ENCODE results near the gene CDK19. TPM values are rescaled to one million over a fixed set of nuclear protein-coding genes. Genes with fewer than 3 reads are reported as not detected.

The CDK19 gene
- total and polyA plus RNA-seq, 9 of the 15 experiments (the other 6 are each of a cell fraction or from before 2014, with no cell fraction given): 3.8 to 15.2 (median 7.4) TPM

DNA sequence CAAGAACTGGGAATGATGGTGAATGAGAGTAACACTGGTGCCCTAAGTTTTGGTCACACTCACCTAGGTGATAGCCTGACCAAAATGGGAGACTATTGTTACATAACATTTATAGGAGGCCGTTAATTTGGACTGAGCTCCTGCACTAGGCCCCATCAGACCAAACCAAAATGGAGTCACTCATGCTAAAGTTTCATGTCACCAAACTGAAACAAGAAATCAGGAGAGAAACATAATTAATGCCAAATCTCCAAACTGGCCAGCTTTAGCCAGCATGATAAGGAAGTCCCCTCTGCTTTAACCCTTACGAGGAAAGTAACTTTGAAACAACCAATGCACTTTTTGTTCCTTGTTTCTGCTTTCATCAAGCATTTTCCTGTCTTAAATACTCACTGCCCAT lies 227.9 kb downstream of the CDK19 start (continued):
- TF ChIP-seq E2F8 (IDR thresholded peaks at IDR 0.05; ENCODE audit: low read depth, partially characterized antibody) (no peak), HDAC8 (tag; IDR thresholded peaks at IDR 0.05) (0 out of 2 replicates have a peak, but pooled peaks have one; percentile 80), EP300 (IDR thresholded peaks at IDR 0.05; ENCODE audit: low read length) (no peak), PYGO2 (tag; IDR thresholded peaks at IDR 0.05) (0 out of 2 replicates have a peak, but pooled peaks have one; percentile 58), TAF1 (IDR thresholded peaks at IDR 0.05; ENCODE audit: control insufficient read depth, extremely low read depth, insufficient read depth, low read length, severe bottlenecking) (no peak), ESRRB (CRISPR knock-in tag; IDR thresholded peaks at IDR 0.05; ENCODE audit: borderline replicate concordance) (no peak), ZNF23 (CRISPR knock-in tag; IDR thresholded peaks at IDR 0.05) (no peak), SMAD4 (CRISPR knock-in tag; conservative IDR thresholded peaks at IDR 0.05) (peak; percentile 53; the same call in 1 of the 2 replicates), MEF2D (tag; conservative IDR thresholded peaks at IDR 0.05; ENCODE audit: low read depth) (peak; percentile 57; the same call in 1 of the 2 replicates), SMAD2 (IDR thresholded peaks at IDR 0.05; ENCODE audit: low read depth, low read length) (no peak), ZNF77 (CRISPR knock-in tag; IDR thresholded peaks at IDR 0.05) (no peak), DDX20 (tag; IDR thresholded peaks at IDR 0.05; ENCODE audit: low read depth) (peak; percentile 53; the same call in 1 of the 2 replicates), ZBTB8A (IDR thresholded peaks at IDR 0.05; ENCODE audit: partially characterized antibody) (no peak), ZNF766 (CRISPR knock-in tag; conservative IDR thresholded peaks at IDR 0.05) (0 out of 2 replicates have a peak, but pooled peaks have one; percentile 19), ZBTB17 (CRISPR knock-in tag; IDR thresholded peaks at IDR 0.05) (no peak), NR2C1 (IDR thresholded peaks at IDR 0.05) (no peak), NR2C1 (tag; IDR thresholded peaks at IDR 0.05) (peak; percentile 47; the same call in 1 of the 2 replicates)
- TF ChIP-seq, protein P1, sequence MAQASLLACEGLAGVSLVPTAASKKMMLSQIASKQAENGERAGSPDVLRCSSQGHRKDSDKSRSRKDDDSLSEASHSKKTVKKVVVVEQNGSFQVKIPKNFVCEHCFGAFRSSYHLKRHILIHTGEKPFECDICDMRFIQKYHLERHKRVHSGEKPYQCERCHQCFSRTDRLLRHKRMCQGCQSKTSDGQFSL (CRISPR knock-in tag; IDR thresholded peaks at IDR 0.05): no peak
- TF ChIP-seq, protein P1 (tag; IDR thresholded peaks at IDR 0.05): peak in 1 of 2 experiments; percentile 82; a peak in 2 of 4 replicates
- TF ChIP-seq, protein P2, sequence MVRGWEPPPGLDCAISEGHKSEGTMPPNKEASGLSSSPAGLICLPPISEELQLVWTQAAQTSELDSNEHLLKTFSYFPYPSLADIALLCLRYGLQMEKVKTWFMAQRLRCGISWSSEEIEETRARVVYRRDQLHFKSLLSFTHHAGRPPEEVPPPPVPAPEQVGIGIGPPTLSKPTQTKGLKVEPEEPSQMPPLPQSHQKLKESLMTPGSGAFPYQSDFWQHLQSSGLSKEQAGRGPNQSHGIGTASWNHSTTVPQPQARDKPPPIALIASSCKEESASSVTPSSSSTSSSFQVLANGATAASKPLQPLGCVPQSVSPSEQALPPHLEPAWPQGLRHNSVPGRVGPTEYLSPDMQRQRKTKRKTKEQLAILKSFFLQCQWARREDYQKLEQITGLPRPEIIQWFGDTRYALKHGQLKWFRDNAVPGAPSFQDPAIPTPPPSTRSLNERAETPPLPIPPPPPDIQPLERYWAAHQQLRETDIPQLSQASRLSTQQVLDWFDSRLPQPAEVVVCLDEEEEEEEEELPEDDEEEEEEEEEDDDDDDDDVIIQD (CRISPR knock-in tag; IDR thresholded peaks at IDR 0.05): no peak
- TF ChIP-seq, protein P3, sequence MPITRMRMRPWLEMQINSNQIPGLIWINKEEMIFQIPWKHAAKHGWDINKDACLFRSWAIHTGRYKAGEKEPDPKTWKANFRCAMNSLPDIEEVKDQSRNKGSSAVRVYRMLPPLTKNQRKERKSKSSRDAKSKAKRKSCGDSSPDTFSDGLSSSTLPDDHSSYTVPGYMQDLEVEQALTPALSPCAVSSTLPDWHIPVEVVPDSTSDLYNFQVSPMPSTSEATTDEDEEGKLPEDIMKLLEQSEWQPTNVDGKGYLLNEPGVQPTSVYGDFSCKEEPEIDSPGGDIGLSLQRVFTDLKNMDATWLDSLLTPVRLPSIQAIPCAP (CRISPR knock-in tag; IDR thresholded peaks at IDR 0.05; ENCODE audit: borderline replicate concordance): no peak
- TF ChIP-seq, protein P4, sequence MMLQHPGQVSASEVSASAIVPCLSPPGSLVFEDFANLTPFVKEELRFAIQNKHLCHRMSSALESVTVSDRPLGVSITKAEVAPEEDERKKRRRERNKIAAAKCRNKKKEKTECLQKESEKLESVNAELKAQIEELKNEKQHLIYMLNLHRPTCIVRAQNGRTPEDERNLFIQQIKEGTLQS (IDR thresholded peaks at IDR 0.05): no peak
- TF ChIP-seq, protein P4 (CRISPR knock-in tag; conservative IDR thresholded peaks at IDR 0.05): no peak

Measured in K562 (cell line).